AG09309 (cell line): ENCODE measurements around the gene IMPG2.

Experiments
- DNase-seq: peaks from one replicate; pipeline ENCODE4 v3.0.0-alpha.2; 2010; ENCODE audit warnings: low read depth
- H3K4me3 ChIP-seq: 2 replicates; pipeline ENCODE4 v1.5.1; 2011; ENCODE audit warnings: mild to moderate bottlenecking, low read depth, low read length, moderate library complexity; ENCODE audit not compliant: control insufficient read depth
- CTCF ChIP-seq: IDR thresholded peaks from 2 replicates; pipeline ENCODE4 v1.5.1; 2011; ENCODE audit warnings: mild to moderate bottlenecking, low read depth, low read length, inconsistent platforms; ENCODE audit not compliant: insufficient read depth, control insufficient read depth; ENCODE audit errors: missing control alignments

The IMPG2 gene

GRCh38 chr3:101268971-101269671 lies 51.3 kb downstream of the IMPG2 start:
- DNase-seq = no peak
- no peak for TF ChIP-seq CTCF
- no peak overlapping the region for H3K4me3 ChIP-seq

- DNase-seq = no peak
- TF ChIP-seq CTCF = no peak
- no peak overlapping the region for H3K4me3 ChIP-seq
Observed at GRCh38 chr3:101268141-101268540, 52.2 kb downstream of the IMPG2 start.

GRCh38 chr3:101266566-101266965 lies 53.8 kb downstream of the IMPG2 start:
- no peak overlapping the region for H3K4me3 ChIP-seq
- no peak for DNase-seq
- no peak for TF ChIP-seq CTCF

- no peak for DNase-seq
- no peak overlapping the region for H3K4me3 ChIP-seq
- TF ChIP-seq CTCF = no peak
Observed at GRCh38 chr3:101266071-101266470, 54.3 kb downstream of the IMPG2 start.

GRCh38 chr3:101262393-101263240 lies 57.8 kb downstream of the IMPG2 start:
- TF ChIP-seq CTCF = no peak
- no peak overlapping the region for H3K4me3 ChIP-seq
- DNase-seq = no peak

- no peak overlapping the region for H3K4me3 ChIP-seq
- no peak for DNase-seq
- TF ChIP-seq CTCF = no peak
Observed at GRCh38 chr3:101261506-101261905, 58.9 kb downstream of the IMPG2 start.
